ENCODE data around the gene FOXF1. TPM values are rescaled to one million over a fixed set of nuclear protein-coding genes. Genes with fewer than 3 reads are reported as not detected.

Gene FOXF1
- total and polyA plus RNA-seq, 2 donors, result 0.05 to 0.55 TPM

GRCh38 chr16:86519649-86520316 lies 9.5 kb downstream of the FOXF1 start:
- Histone ChIP-seq H3K9me3 (ENCODE audit: control insufficient read depth in 2 of 2, insufficient read depth in 1 of 2, low read length in 1 of 2) (peaks cover 0 to 8% of the 10 kb centered on the region in 2 donors), H3K4me1 (ENCODE audit: control insufficient read depth in 2 of 2, insufficient read depth in 2 of 2, low read length in 2 of 2) (no peaks in the 10 kb centered on the region), H3K36me3 (ENCODE audit: control insufficient read depth in 2 of 2, insufficient read depth in 2 of 2, low read length in 1 of 2) (no peaks in the 10 kb centered on the region), H3K27me3 (ENCODE audit: control insufficient read depth in 2 of 2, insufficient read depth in 1 of 2, low read length in 1 of 2) (peaks cover 57 to 83% of the 10 kb centered on the region in 2 donors), H3K27ac (ENCODE audit: low read depth in 1 of 2, low read length in 1 of 2) (no peak overlapping the region), H3K4me3 (ENCODE audit: low read length in 2 of 2) (no peak overlapping the region)
- peak in 6 of 9 donors; percentile 6 to 50 (median 34) for DNase-seq (ENCODE audit: low read depth in 6 of 9, low spot score in 9 of 9)
- WGBS, result 13% methylated on average over 31 of the region's 31 CpGs

DNA sequence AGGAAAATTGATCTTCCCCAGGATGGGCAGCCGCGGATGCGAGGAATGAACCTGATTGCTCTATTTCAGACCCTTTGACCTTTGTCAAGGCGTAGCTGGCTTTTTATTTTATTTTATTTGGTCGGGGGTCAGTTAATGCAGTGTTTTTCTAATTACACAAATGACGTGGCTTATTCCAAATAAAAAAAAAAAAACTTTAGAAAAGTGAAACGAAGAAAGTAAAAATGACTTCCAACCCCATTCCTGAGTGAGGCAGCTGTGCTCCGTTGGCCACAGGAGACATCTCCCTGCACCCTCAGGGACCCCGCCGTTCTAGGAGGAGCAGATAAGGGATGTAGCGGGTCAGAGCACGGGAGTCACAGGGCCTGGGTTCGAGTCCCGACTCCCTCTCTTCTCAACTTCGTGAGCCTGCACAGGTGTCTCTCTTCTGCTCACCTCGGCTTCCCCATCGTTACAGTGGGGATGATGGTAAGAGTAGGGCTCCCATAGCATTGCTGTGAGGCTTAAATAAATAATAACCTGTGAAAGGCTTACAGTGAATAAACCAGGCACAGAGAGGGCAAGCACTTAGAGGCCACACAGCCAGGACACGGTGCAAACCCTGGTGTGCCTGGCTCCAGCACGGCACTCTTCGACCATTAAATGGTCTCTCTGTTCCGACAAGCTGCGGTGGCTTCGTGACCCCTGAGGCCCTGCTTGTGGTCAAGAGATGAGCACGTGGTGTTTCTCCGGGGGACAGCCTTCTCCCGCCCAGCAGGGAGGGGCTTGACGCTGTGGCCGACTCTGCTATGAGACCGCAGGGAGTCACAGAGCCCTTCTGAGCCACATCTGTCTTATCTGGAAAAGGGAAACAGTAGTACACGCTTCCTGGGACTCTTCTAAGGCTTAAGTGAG lies 10.2 kb downstream of the FOXF1 start:
- Histone ChIP-seq H3K36me3 (ENCODE audit: control insufficient read depth in 2 of 2, insufficient read depth in 2 of 2, low read length in 1 of 2) (no peaks in the 10 kb centered on the region), H3K27me3 (ENCODE audit: control insufficient read depth in 2 of 2, insufficient read depth in 1 of 2, low read length in 1 of 2) (peaks cover 49 to 76% of the 10 kb centered on the region in 2 donors), H3K4me3 (ENCODE audit: low read length in 2 of 2) (no peak overlapping the region), H3K27ac (ENCODE audit: low read depth in 1 of 2, low read length in 1 of 2) (no peak overlapping the region), H3K9me3 (ENCODE audit: control insufficient read depth in 2 of 2, insufficient read depth in 1 of 2, low read length in 1 of 2) (peaks cover 0 to 5% of the 10 kb centered on the region in 2 donors), H3K4me1 (ENCODE audit: control insufficient read depth in 2 of 2, insufficient read depth in 2 of 2, low read length in 2 of 2) (no peaks in the 10 kb centered on the region)
- no peak for DNase-seq (ENCODE audit: low read depth in 6 of 9, low spot score in 9 of 9)
- 59% methylated on average over 30 of the region's 30 CpGs for WGBS

DNA sequence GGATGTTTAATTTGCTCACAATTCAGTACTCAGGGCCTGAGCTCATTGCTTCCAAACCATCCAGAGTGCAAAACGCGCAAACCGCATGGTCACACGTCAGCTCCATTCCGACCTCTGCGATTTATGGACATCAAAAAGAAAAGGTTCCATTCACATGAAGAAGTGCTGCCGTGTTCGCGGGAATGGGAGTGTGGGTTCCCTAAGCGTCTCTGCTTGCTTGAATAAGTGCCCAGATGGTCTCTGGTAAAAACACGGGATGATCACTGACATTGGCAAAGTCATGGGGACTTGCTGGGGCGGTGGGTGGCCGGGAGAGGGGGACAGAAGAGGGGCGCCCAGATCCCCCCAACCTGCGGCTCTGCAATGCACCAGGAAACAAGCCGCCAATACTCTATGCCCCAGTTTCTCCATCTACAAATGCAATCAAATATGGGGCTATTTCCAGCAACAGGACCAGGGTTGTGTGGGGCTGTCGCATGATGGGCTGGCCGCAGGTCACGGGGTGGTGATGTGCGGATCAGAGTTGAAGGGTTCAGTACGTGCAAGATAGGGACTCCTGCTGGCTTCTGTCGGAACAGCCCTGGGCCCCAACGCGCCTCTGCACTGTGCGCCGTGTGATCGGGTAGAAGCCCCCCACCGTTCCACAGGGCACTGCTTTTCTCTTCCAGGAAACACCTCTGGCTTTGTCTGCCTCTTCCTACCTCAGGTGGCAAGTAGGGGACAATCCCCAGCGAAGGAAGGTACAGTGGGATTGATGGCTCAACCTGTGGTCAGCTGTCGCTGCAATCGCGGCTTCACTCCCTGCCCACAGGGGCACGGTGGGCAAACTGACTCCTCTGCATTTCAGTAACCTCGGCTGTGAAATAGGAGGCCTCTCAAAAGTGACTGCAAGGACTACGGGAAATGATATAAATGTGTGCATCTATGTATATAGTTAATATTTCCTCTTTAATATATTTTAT lies 11.2 kb downstream of the FOXF1 start:
- no peaks in the 10 kb centered on the region for H3K36me3 ChIP-seq (ENCODE audit: control insufficient read depth in 2 of 2, insufficient read depth in 2 of 2, low read length in 1 of 2)
- H3K4me1 ChIP-seq (ENCODE audit: control insufficient read depth in 2 of 2, insufficient read depth in 2 of 2, low read length in 2 of 2), result no peaks in the 10 kb centered on the region
- no peak overlapping the region for H3K4me3 ChIP-seq (ENCODE audit: low read length in 2 of 2)
- no peak for DNase-seq (ENCODE audit: low read depth in 6 of 9, low spot score in 9 of 9)
- no peak overlapping the region for H3K27ac ChIP-seq (ENCODE audit: low read depth in 1 of 2, low read length in 1 of 2)
- H3K9me3 ChIP-seq (ENCODE audit: control insufficient read depth in 2 of 2, insufficient read depth in 1 of 2, low read length in 1 of 2), result peaks cover 0 to 5% of the 10 kb centered on the region in 2 donors
- H3K27me3 ChIP-seq (ENCODE audit: control insufficient read depth in 2 of 2, insufficient read depth in 1 of 2, low read length in 1 of 2), result peaks cover 40 to 68% of the 10 kb centered on the region in 2 donors
- 82% methylated on average over 35 of the region's 35 CpGs for WGBS

DNA sequence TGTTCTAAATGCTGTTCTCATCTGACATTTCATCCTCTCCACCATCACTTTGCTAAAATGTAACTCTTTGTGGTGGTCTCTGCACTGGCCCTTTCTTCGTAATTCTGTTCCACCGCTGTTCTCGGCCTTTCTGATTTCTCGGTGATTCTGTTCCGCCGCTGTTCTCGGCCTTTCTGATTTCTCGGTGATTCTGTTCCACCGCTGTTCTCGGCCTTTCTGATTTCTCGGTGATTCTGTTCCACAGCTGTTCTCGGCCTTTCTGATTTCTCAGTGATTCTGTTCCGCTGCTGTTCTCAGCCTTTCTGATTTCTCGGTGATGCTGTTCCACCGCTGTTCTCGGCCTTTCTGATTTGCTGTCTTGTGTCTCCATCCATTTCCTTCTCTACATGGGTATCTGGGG lies 12.3 kb downstream of the FOXF1 start:
- DNase-seq (ENCODE audit: low read depth in 6 of 9, low spot score in 9 of 9), result no peak
- WGBS, result 89% methylated on average over 16 of the region's 16 CpGs
- Histone ChIP-seq H3K4me1 (ENCODE audit: control insufficient read depth in 2 of 2, insufficient read depth in 2 of 2, low read length in 2 of 2) (no peaks in the 10 kb centered on the region), H3K36me3 (ENCODE audit: control insufficient read depth in 2 of 2, insufficient read depth in 2 of 2, low read length in 1 of 2) (no peaks in the 10 kb centered on the region), H3K27me3 (ENCODE audit: control insufficient read depth in 2 of 2, insufficient read depth in 1 of 2, low read length in 1 of 2) (peaks cover 28 to 57% of the 10 kb centered on the region in 2 donors), H3K9me3 (ENCODE audit: control insufficient read depth in 2 of 2, insufficient read depth in 1 of 2, low read length in 1 of 2) (peaks cover 0 to 5% of the 10 kb centered on the region in 2 donors), H3K27ac (ENCODE audit: low read depth in 1 of 2, low read length in 1 of 2) (no peak overlapping the region), H3K4me3 (ENCODE audit: low read length in 2 of 2) (no peak overlapping the region)

GRCh38 chr16:86523166-86523740 lies 12.9 kb downstream of the FOXF1 start:
- Histone ChIP-seq H3K36me3 (ENCODE audit: control insufficient read depth in 2 of 2, insufficient read depth in 2 of 2, low read length in 1 of 2) (no peaks in the 10 kb centered on the region), H3K4me1 (ENCODE audit: control insufficient read depth in 2 of 2, insufficient read depth in 2 of 2, low read length in 2 of 2) (no peaks in the 10 kb centered on the region), H3K4me3 (ENCODE audit: low read length in 2 of 2) (no peak overlapping the region), H3K9me3 (ENCODE audit: control insufficient read depth in 2 of 2, insufficient read depth in 1 of 2, low read length in 1 of 2) (peaks cover 0 to under 1% of the 10 kb centered on the region in 2 donors), H3K27me3 (ENCODE audit: control insufficient read depth in 2 of 2, insufficient read depth in 1 of 2, low read length in 1 of 2) (peaks cover 22 to 51% of the 10 kb centered on the region in 2 donors), H3K27ac (ENCODE audit: low read depth in 1 of 2, low read length in 1 of 2) (no peak overlapping the region)
- DNase-seq (ENCODE audit: low read depth in 6 of 9, low spot score in 9 of 9), result no peak
- WGBS, result 77% methylated on average over 5 of the region's 5 CpGs

DNA sequence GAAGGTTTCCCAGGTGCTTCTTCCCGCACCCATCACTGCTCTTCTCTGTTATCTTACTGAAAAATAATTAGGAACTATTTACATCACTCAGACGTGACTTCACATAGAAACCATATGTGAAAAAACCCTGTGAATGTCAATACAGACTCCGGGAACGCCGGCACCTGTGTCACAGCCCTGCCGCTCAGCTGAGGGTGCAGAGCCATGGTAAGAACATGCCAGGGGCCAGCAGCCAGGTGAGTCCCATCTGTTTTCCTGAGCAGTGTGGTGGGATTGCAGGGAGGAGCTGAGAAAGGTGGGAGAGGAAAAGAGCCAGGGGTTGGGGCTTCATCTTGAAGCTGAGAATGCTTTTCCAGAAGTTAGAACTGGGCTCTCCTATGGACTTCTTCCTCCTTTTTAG lies 13.7 kb downstream of the FOXF1 start:
- Histone ChIP-seq H3K27me3 (ENCODE audit: control insufficient read depth in 2 of 2, insufficient read depth in 1 of 2, low read length in 1 of 2) (peaks cover 19 to 43% of the 10 kb centered on the region in 2 donors), H3K36me3 (ENCODE audit: control insufficient read depth in 2 of 2, insufficient read depth in 2 of 2, low read length in 1 of 2) (no peaks in the 10 kb centered on the region), H3K9me3 (ENCODE audit: control insufficient read depth in 2 of 2, insufficient read depth in 1 of 2, low read length in 1 of 2) (no peaks in the 10 kb centered on the region), H3K27ac (ENCODE audit: low read depth in 1 of 2, low read length in 1 of 2) (no peak overlapping the region), H3K4me1 (ENCODE audit: control insufficient read depth in 2 of 2, insufficient read depth in 2 of 2, low read length in 2 of 2) (no peaks in the 10 kb centered on the region), H3K4me3 (ENCODE audit: low read length in 2 of 2) (no peak overlapping the region)
- no peak for DNase-seq (ENCODE audit: low read depth in 6 of 9, low spot score in 9 of 9)
- WGBS, result 87% methylated on average over 6 of the region's 6 CpGs

- no peaks in the 10 kb centered on the region for H3K9me3 ChIP-seq (ENCODE audit: control insufficient read depth in 2 of 2, insufficient read depth in 1 of 2, low read length in 1 of 2)
- no peaks in the 10 kb centered on the region for H3K4me1 ChIP-seq (ENCODE audit: control insufficient read depth in 2 of 2, insufficient read depth in 2 of 2, low read length in 2 of 2)
- DNase-seq (ENCODE audit: low read depth in 6 of 9, low spot score in 9 of 9), result no peak
- H3K4me3 ChIP-seq (ENCODE audit: low read length in 2 of 2), result no peak overlapping the region
- H3K36me3 ChIP-seq (ENCODE audit: control insufficient read depth in 2 of 2, insufficient read depth in 2 of 2, low read length in 1 of 2), result no peaks in the 10 kb centered on the region
- H3K27ac ChIP-seq (ENCODE audit: low read depth in 1 of 2, low read length in 1 of 2), result no peak overlapping the region
- 64% methylated on average over 12 of the region's 12 CpGs for WGBS
- peaks cover 7 to 26% of the 10 kb centered on the region in 2 donors for H3K27me3 ChIP-seq (ENCODE audit: control insufficient read depth in 2 of 2, insufficient read depth in 1 of 2, low read length in 1 of 2)
Observed at GRCh38 chr16:86525696-86526095, 15.4 kb downstream of the FOXF1 start.

DNA sequence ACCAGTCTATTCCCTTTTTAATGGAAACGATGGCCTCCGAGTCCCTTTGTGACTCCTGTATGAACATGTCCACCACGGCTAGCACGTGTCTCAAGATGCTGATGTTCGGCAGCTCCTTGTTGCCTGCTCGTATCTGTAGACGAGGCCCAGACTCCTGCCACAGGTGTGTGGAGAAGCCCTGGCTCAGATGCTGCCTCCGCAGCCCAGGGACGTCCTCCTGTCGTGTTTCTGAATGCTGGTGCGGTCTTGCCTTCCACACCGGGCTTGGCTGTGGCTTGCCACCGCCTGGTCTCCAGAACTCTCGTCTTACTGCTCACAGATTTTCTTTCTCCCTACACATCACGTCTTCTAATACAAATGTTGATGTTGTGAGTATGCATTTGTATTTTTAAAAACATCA lies 17.0 kb downstream of the FOXF1 start:
- no peak overlapping the region for H3K27ac ChIP-seq (ENCODE audit: low read depth in 1 of 2, low read length in 1 of 2)
- no peak for DNase-seq (ENCODE audit: low read depth in 6 of 9, low spot score in 9 of 9)
- peaks cover 3 to 13% of the 10 kb centered on the region in 2 donors for H3K27me3 ChIP-seq (ENCODE audit: control insufficient read depth in 2 of 2, insufficient read depth in 1 of 2, low read length in 1 of 2)
- peaks cover 0 to 10% of the 10 kb centered on the region in 2 donors for H3K36me3 ChIP-seq (ENCODE audit: control insufficient read depth in 2 of 2, insufficient read depth in 2 of 2, low read length in 1 of 2)
- no peak overlapping the region for H3K4me3 ChIP-seq (ENCODE audit: low read length in 2 of 2)
- no peaks in the 10 kb centered on the region for H3K9me3 ChIP-seq (ENCODE audit: control insufficient read depth in 2 of 2, insufficient read depth in 1 of 2, low read length in 1 of 2)
- no peaks in the 10 kb centered on the region for H3K4me1 ChIP-seq (ENCODE audit: control insufficient read depth in 2 of 2, insufficient read depth in 2 of 2, low read length in 2 of 2)
- 94% methylated on average over 15 of the region's 15 CpGs for WGBS

Measured in thymus (tissue), 11 donors.